Mononuclear cell (primary cell): Measurements from ENCODE around the gene RCAN1. TPM values are rescaled to one million over a fixed set of nuclear protein-coding genes. Genes with fewer than 3 reads are reported as not detected.
"Not testable (repeated sequence)": the region's sequence is repeated elsewhere in the genome, so short reads cannot be mapped to it uniquely, and the experiment has no call there.

Experiments used
- H3K27me3 ChIP-seq: 2 replicates; pipeline ENCODE4 v1.6.0; 2011; ENCODE audit warnings: low read length, control low read depth; ENCODE audit not compliant: insufficient read depth
- H3K4me1 ChIP-seq: 2 replicates; pipeline ENCODE4 v1.5.1; 2011; ENCODE audit warnings: mild to moderate bottlenecking, low read length, control low read depth; ENCODE audit not compliant: insufficient read depth
- H3K4me3 ChIP-seq: 2 replicates; pipeline ENCODE4 v1.5.1; 2011; ENCODE audit warnings: mild to moderate bottlenecking, low read length, moderate library complexity
- H3K9me3 ChIP-seq: 2 replicates; pipeline ENCODE4 v1.5.1; 2011; ENCODE audit warnings: low read depth, mild to moderate bottlenecking, control low read depth, low read length
- total RNA-seq: library from RNA; depleted of rRNA; stranded (reverse); fragments of >200 nt; gene quantifications from one replicate; pipeline ENCODE4 v1.2.3, GENCODE V29; 2012

Gene RCAN1
- total RNA-seq, 1 donor: 6.2 TPM

GRCh38 chr21:34611528-34611927, 3.4 kb downstream of the RCAN1 start:
- Histone ChIP-seq H3K4me1 (peaks cover 25% of the 10 kb centered on the region), H3K27me3 (no peaks in the 10 kb centered on the region), H3K4me3 (no peak overlapping the region)

GRCh38 chr21:34609933-34610549, 4.9 kb downstream of the RCAN1 start:
- Histone ChIP-seq H3K4me3 (no peak overlapping the region), H3K27me3 (no peaks in the 10 kb centered on the region), H3K9me3 (no peaks in the 10 kb centered on the region), H3K4me1 (peaks cover 20% of the 10 kb centered on the region)

More at GRCh38 chr21:34611528-34611927, 3.4 kb downstream of the RCAN1 start:
- H3K9me3 ChIP-seq: no peaks in the 10 kb centered on the region

- Histone ChIP-seq H3K4me1 (peaks cover 20% of the 10 kb centered on the region), H3K4me3 (no peak overlapping the region), H3K9me3 (no peaks in the 10 kb centered on the region), H3K27me3 (no peaks in the 10 kb centered on the region)
Measured at GRCh38 chr21:34609244-34609932, 5.5 kb downstream of the RCAN1 start.

- not testable (repeated sequence) for H3K27me3 ChIP-seq
Measured at GRCh38 chr21:34607376-34607775, 7.5 kb downstream of the RCAN1 start.

GRCh38 chr21:34606621-34607020, 8.3 kb downstream of the RCAN1 start:
- Histone ChIP-seq H3K27me3 (no peaks in the 10 kb centered on the region), H3K9me3 (no peaks in the 10 kb centered on the region), H3K4me1 (no peaks in the 10 kb centered on the region), H3K4me3 (no peak overlapping the region)

More at GRCh38 chr21:34607376-34607775, 7.5 kb downstream of the RCAN1 start:
- not testable (repeated sequence) for H3K4me1 ChIP-seq, H3K4me3 ChIP-seq, H3K9me3 ChIP-seq

- no peak overlapping the region for H3K4me3 ChIP-seq
- H3K4me1 ChIP-seq: no peaks in the 10 kb centered on the region
- no peaks in the 10 kb centered on the region for H3K9me3 ChIP-seq
- no peaks in the 10 kb centered on the region for H3K27me3 ChIP-seq
Measured at GRCh38 chr21:34606051-34606450, 8.9 kb downstream of the RCAN1 start.

GRCh38 chr21:34604956-34605355, 10.0 kb downstream of the RCAN1 start:
- H3K9me3 ChIP-seq, H3K4me1 ChIP-seq, H3K4me3 ChIP-seq, H3K27me3 ChIP-seq: not testable (repeated sequence)

GRCh38 chr21:34604556-34604955, 10.4 kb downstream of the RCAN1 start:
- no peaks in the 10 kb centered on the region for H3K9me3 ChIP-seq
- H3K27me3 ChIP-seq: no peaks in the 10 kb centered on the region
- H3K4me3 ChIP-seq: no peak overlapping the region
- no peaks in the 10 kb centered on the region for H3K4me1 ChIP-seq

- Histone ChIP-seq H3K27me3 (no peaks in the 10 kb centered on the region), H3K4me3 (no peak overlapping the region), H3K4me1 (no peaks in the 10 kb centered on the region)
Measured at GRCh38 chr21:34603710-34604057, 11.2 kb downstream of the RCAN1 start.

GRCh38 chr21:34603002-34603709, 11.8 kb downstream of the RCAN1 start:
- Histone ChIP-seq H3K9me3 (no peaks in the 10 kb centered on the region), H3K4me3 (no peak overlapping the region), H3K27me3 (no peaks in the 10 kb centered on the region), H3K4me1 (no peaks in the 10 kb centered on the region)

More at GRCh38 chr21:34603710-34604057, 11.2 kb downstream of the RCAN1 start:
- no peaks in the 10 kb centered on the region for H3K9me3 ChIP-seq

GRCh38 chr21:34602061-34602460, 12.9 kb downstream of the RCAN1 start:
- Histone ChIP-seq H3K4me1 (no peaks in the 10 kb centered on the region), H3K9me3 (no peaks in the 10 kb centered on the region), H3K4me3 (no peak overlapping the region), H3K27me3 (no peaks in the 10 kb centered on the region)

GRCh38 chr21:34599534-34600101, 15.3 kb downstream of the RCAN1 start:
- H3K4me1 ChIP-seq: no peaks in the 10 kb centered on the region
- H3K9me3 ChIP-seq: no peaks in the 10 kb centered on the region
- H3K27me3 ChIP-seq: no peaks in the 10 kb centered on the region

GRCh38 chr21:34598931-34599400, 15.9 kb downstream of the RCAN1 start:
- H3K9me3 ChIP-seq: no peaks in the 10 kb centered on the region
- H3K4me1 ChIP-seq: no peaks in the 10 kb centered on the region
- no peak overlapping the region for H3K4me3 ChIP-seq
- no peaks in the 10 kb centered on the region for H3K27me3 ChIP-seq

More at GRCh38 chr21:34599534-34600101, 15.3 kb downstream of the RCAN1 start:
- no peak overlapping the region for H3K4me3 ChIP-seq

- no peaks in the 10 kb centered on the region for H3K9me3 ChIP-seq
- H3K27me3 ChIP-seq: no peaks in the 10 kb centered on the region
Measured at GRCh38 chr21:34597406-34597805, 17.5 kb downstream of the RCAN1 start.

More at GRCh38 chr21:34597406-34597805, 17.5 kb downstream of the RCAN1 start:
- Histone ChIP-seq H3K4me1 (no peaks in the 10 kb centered on the region), H3K4me3 (no peak overlapping the region)
